IMR-90 (cell line): Measurements from ENCODE around the gene PIAS3. TPM values are rescaled to one million over a fixed set of nuclear protein-coding genes. Genes with fewer than 3 reads are reported as not detected.

ENCODE experiments used
- ATAC-seq: fragments of 200-7000 bp; cut with Tn5 transposase; 2 replicates; pipeline ENCODE4 v1.9.1; 2020; ENCODE audit warnings: low read depth, mild to moderate bottlenecking, moderate library complexity
- BruUV-seq: library from RNA; stranded (reverse); fragments of 400-500 nt; replicated peaks from 2 replicates; lab custom pipeline; 2021; lab: Mats Ljungman, UMichigan
- CTCF ChIA-PET: fragments of 300-600 bp; formaldehyde crosslinking; extraction: SDS; loops from one replicate; lab custom pipeline; 2021; ENCODE audit warnings: antibody characterized with exemption; lab: Yijun Ruan, JAX
- POLR2A ChIA-PET: fragments of 300-600 bp; sonication (Branson Sonifier 250); formaldehyde crosslinking; loops from one replicate; lab custom pipeline; 2022; ENCODE audit warnings: antibody characterized with exemption; ENCODE audit not compliant: unreplicated experiment; lab: Charles Lee
- DNase-seq: peaks from one replicate; pipeline ENCODE4 v3.0.0; 2013
- H2AFZ ChIP-seq: replicated peaks from 2 replicates; pipeline ENCODE3; 2013; ENCODE audit warnings: low read length, mild to moderate bottlenecking; ENCODE audit not compliant: poor library complexity
- H2AK5ac ChIP-seq: 2 replicates; pipeline ENCODE4 v1.6.1; 2013; ENCODE audit warnings: low read depth, low read length, inconsistent platforms
- H2AK9ac ChIP-seq: replicated peaks from 2 replicates; pipeline ENCODE3; 2013; ENCODE audit warnings: mild to moderate bottlenecking, low read depth, low read length, moderate library complexity; ENCODE audit not compliant: poor library complexity
- H2BK120ac ChIP-seq: 2 replicates; pipeline ENCODE4 v1.6.1; 2013; ENCODE audit warnings: low read depth, low read length, inconsistent platforms
- H2BK15ac ChIP-seq: 3 replicates; pipeline ENCODE4 v1.6.1; 2013; ENCODE audit warnings: low read depth, low read length, inconsistent platforms
- H2BK20ac ChIP-seq: 2 replicates; pipeline ENCODE4 v1.6.1; 2013; ENCODE audit warnings: low read depth, mild to moderate bottlenecking, inconsistent platforms, low read length, moderate library complexity
- H2BK5ac ChIP-seq: 2 replicates; pipeline ENCODE4 v1.6.1; 2013; ENCODE audit warnings: mild to moderate bottlenecking, low read depth, low read length, inconsistent platforms; ENCODE audit not compliant: poor library complexity, severe bottlenecking
- H3K14ac ChIP-seq: replicated peaks from 2 replicates; pipeline ENCODE4 v1.6.1; 2013; ENCODE audit warnings: low read depth, low read length, inconsistent platforms
- H3K18ac ChIP-seq: 2 replicates; pipeline ENCODE4 v1.6.1; 2013; ENCODE audit warnings: low read depth, low read length, control low read depth
- H3K23ac ChIP-seq: 2 replicates; pipeline ENCODE4 v1.6.1; 2013; ENCODE audit warnings: low read depth, low read length, inconsistent platforms
- H3K27ac ChIP-seq: 2 replicates; pipeline ENCODE4 v1.5.1; 2013; ENCODE audit warnings: mild to moderate bottlenecking, control low read depth, low read length; ENCODE audit not compliant: insufficient read depth
- H3K27me3 ChIP-seq: 2 replicates; pipeline ENCODE4 v1.6.1; 2013; ENCODE audit warnings: low read length; ENCODE audit not compliant: control insufficient read depth, insufficient read depth
- H3K36me3 ChIP-seq: 2 replicates; pipeline ENCODE4 v1.6.1; 2013; ENCODE audit warnings: low read length, mixed read lengths; ENCODE audit not compliant: control insufficient read depth, insufficient read depth
- H3K4ac ChIP-seq: 2 replicates; pipeline ENCODE4 v1.6.1; 2013; ENCODE audit warnings: low read depth, low read length, inconsistent platforms
- H3K4me1 ChIP-seq: 2 replicates; pipeline ENCODE4 v1.6.1; 2013; ENCODE audit warnings: low read length, mixed read lengths; ENCODE audit not compliant: control insufficient read depth, insufficient read depth
- H3K4me2 ChIP-seq: 2 replicates; pipeline ENCODE4 v1.6.1; 2013; ENCODE audit warnings: low read depth, mild to moderate bottlenecking, control low read depth, low read length, moderate library complexity
- H3K4me3 ChIP-seq: 2 replicates; pipeline ENCODE4 v1.5.1; 2013; ENCODE audit warnings: low read depth, mild to moderate bottlenecking, control low read depth, low read length, moderate library complexity; ENCODE audit not compliant: insufficient read depth
- H3K56ac ChIP-seq: 2 replicates; pipeline ENCODE4 v1.6.1; 2013; ENCODE audit warnings: low read length, inconsistent platforms; ENCODE audit not compliant: insufficient read depth; ENCODE audit errors: extremely low read depth
- H3K79me1 ChIP-seq, 2 experiments: 2 replicates each; pipeline ENCODE4 v1.6.1; 2013; ENCODE audit warnings: low read length in 2 of 2, inconsistent platforms in 1 of 2, low read depth in 1 of 2
- H3K9ac ChIP-seq: 2 replicates; pipeline ENCODE4 v1.6.1; 2013; ENCODE audit warnings: low read depth, low read length, control low read depth
- H3K9me1 ChIP-seq: 2 replicates; pipeline ENCODE4 v1.6.1; 2013; ENCODE audit warnings: low read length, inconsistent platforms; ENCODE audit not compliant: insufficient read depth
- H3K9me3 ChIP-seq: 2 replicates; pipeline ENCODE4 v1.6.1; 2013; ENCODE audit warnings: low read length; ENCODE audit not compliant: control insufficient read depth, insufficient read depth
- H4K20me1 ChIP-seq: 2 replicates; pipeline ENCODE4 v1.6.1; 2013; ENCODE audit warnings: low read length, inconsistent platforms; ENCODE audit not compliant: insufficient read depth
- H4K5ac ChIP-seq: 2 replicates; pipeline ENCODE4 v1.6.1; 2013; ENCODE audit warnings: mild to moderate bottlenecking, low read depth, low read length, control low read depth
- H4K8ac ChIP-seq, 2 experiments: 2 replicates each; pipeline ENCODE4 v1.6.1; 2013; ENCODE audit warnings: low read depth in 2 of 2, low read length in 2 of 2, control low read depth in 1 of 2, inconsistent platforms in 1 of 2
- H4K91ac ChIP-seq: 2 replicates; pipeline ENCODE4 v1.6.1; 2013; ENCODE audit warnings: low read depth, low read length, inconsistent platforms; ENCODE audit not compliant: insufficient read depth
- BHLHE40 ChIP-seq: fragments of 150-350 bp; IDR thresholded peaks from 2 replicates; pipeline ENCODE4 v1.6.1; 2016; ENCODE audit warnings: mild to moderate bottlenecking, low read depth, low read length
- CEBPB ChIP-seq: IDR thresholded peaks from 2 replicates; pipeline ENCODE4 v1.6.1; 2012; ENCODE audit warnings: low read depth, low read length, improper control_type of control experiment
- CHD1 ChIP-seq: IDR thresholded peaks from 2 replicates; pipeline ENCODE4 v1.6.1; 2012; ENCODE audit warnings: low read depth, low read length, improper control_type of control experiment
- CTCF ChIP-seq: conservative IDR thresholded peaks from 2 replicates; pipeline ENCODE4 v1.5.1; 2012; ENCODE audit warnings: mild to moderate bottlenecking, low read depth, low read length, improper control_type of control experiment
- ELK1 ChIP-seq: fragments of 150-350 bp; IDR thresholded peaks from 2 replicates; pipeline ENCODE4 v1.6.1; 2016; ENCODE audit warnings: low read depth, mild to moderate bottlenecking, low read length, moderate library complexity, borderline replicate concordance
- FOS ChIP-seq: fragments of 150-350 bp; IDR thresholded peaks from 2 replicates; pipeline ENCODE4 v1.6.1; 2016; ENCODE audit warnings: low read depth, low read length
- MAFK ChIP-seq: IDR thresholded peaks from 2 replicates; pipeline ENCODE4 v1.6.1; 2012; ENCODE audit warnings: low read depth, low read length, improper control_type of control experiment
- MAZ ChIP-seq: IDR thresholded peaks from 2 replicates; pipeline ENCODE4 v1.6.1; 2012; ENCODE audit warnings: low read depth, mild to moderate bottlenecking, low read length, improper control_type of control experiment, moderate library complexity, borderline replicate concordance
- MXI1 ChIP-seq: IDR thresholded peaks from 2 replicates; pipeline ENCODE4 v1.6.1; 2012; ENCODE audit warnings: low read depth, mild to moderate bottlenecking, low read length, moderate library complexity, borderline replicate concordance
- NFE2L2 ChIP-seq: fragments of 150-350 bp; IDR thresholded peaks from 2 replicates; pipeline ENCODE4 v1.6.1; 2016; ENCODE audit warnings: low read depth, mild to moderate bottlenecking, low read length
- POLR2A ChIP-seq: IDR thresholded peaks from 2 replicates; pipeline ENCODE4 v1.6.1; 2012; ENCODE audit warnings: mild to moderate bottlenecking, low read depth, low read length
- RAD21 ChIP-seq: IDR thresholded peaks from 2 replicates; pipeline ENCODE4 v1.6.1; 2012; ENCODE audit warnings: low read length, improper control_type of control experiment
- RCOR1 ChIP-seq: IDR thresholded peaks from 2 replicates; pipeline ENCODE4 v1.6.1; 2012; ENCODE audit warnings: mild to moderate bottlenecking, low read length, improper control_type of control experiment; ENCODE audit not compliant: insufficient replicate concordance
- RFX5 ChIP-seq: IDR thresholded peaks from 2 replicates; pipeline ENCODE4 v1.8.0; 2012; ENCODE audit warnings: low read depth, mild to moderate bottlenecking, low read length, moderate library complexity
- SMC3 ChIP-seq: fragments of 150-350 bp; IDR thresholded peaks from 2 replicates; pipeline ENCODE4 v1.6.1; 2016; ENCODE audit warnings: low read depth, mild to moderate bottlenecking, antibody characterized with exemption, low read length, moderate library complexity
- USF2 ChIP-seq: fragments of 150-350 bp; IDR thresholded peaks from 2 replicates; pipeline ENCODE4 v1.6.1; 2017; ENCODE audit warnings: mild to moderate bottlenecking, antibody characterized with exemption, low read length, low read depth
- WGBS, 2 experiments: methylation state at CpG; one replicate each; pipeline versions ENCODE4 v1.1.5 to v1.1.7; 2013; ENCODE audit warnings: missing lambda C conversion rate in 2 of 2; ENCODE audit not compliant: insufficient read length in 1 of 2; ENCODE audit errors: extremely low coverage in 2 of 2; 5-methylcytosine and 5-hydroxymethylcytosine counted together
- dilution Hi-C: fragments of 300-500 bp; cut with HindIII; formaldehyde crosslinking; loops from one replicate; pipeline ENCODE4 v1.14.3; 2018; ENCODE audit warnings: low sequenced_read_pairs; ENCODE audit not compliant: unreplicated experiment
- in situ Hi-C: fragments of 300-500 bp; cut with MboI; formaldehyde crosslinking; loops from 3 replicates; pipeline ENCODE4 v1.14.3; 2019; ENCODE audit warnings: low sequenced_read_pairs, inconsistent platforms, mixed read lengths
- intact Hi-C: fragments of 100-400 bp; cut with micrococcal nuclease; formaldehyde crosslinking; loops from 2 replicates; pipeline ENCODE4 v1.10.0; 2022
- polyA plus RNA-seq, 3 experiments: library from polyadenylated mRNA; depleted of rRNA; stranded (reverse); fragments of >200 nt; gene quantifications; 2 replicates each; pipeline ENCODE4 v1.2.3, GENCODE V29; 2012; ENCODE audit warnings: low replicate concordance in 1 of 3
- total RNA-seq: library from RNA; depleted of rRNA; stranded (reverse); fragments of >200 nt; gene quantifications from 2 replicates; pipeline ENCODE4 v1.2.3, GENCODE V29; 2012

PIAS3 gene
- total and polyA plus RNA-seq, 2 of the 4 experiments (the other 2 are of a cell fraction), result 11.1 to 53.7 TPM

GRCh38 chr1:145806844-145807243, 52.0 kb downstream of the PIAS3 start:
- H4K8ac ChIP-seq, result no peak overlapping the region
- peaks cover 6% of the 10 kb centered on the region; the same call in 1 of the 2 replicates for H3K9me1 ChIP-seq
- no peaks in the 10 kb centered on the region for H3K27me3 ChIP-seq
- no peak overlapping the region for H2BK5ac ChIP-seq
- in situ Hi-C loops (no loop called here), dilution Hi-C loops (no loop called here), intact Hi-C loops (no loop called here)
- H3K27ac ChIP-seq, result no peak overlapping the region
- H3K9ac ChIP-seq, result no peak overlapping the region
- no peak overlapping the region for H2AFZ ChIP-seq
- peaks cover 7% of the 10 kb centered on the region for H3K4me1 ChIP-seq
- ATAC-seq (no peak), DNase-seq (no peak)
- no peak overlapping the region for H3K4me3 ChIP-seq
- peaks cover 11 to 43% of the 10 kb centered on the region in 2 experiments for H3K79me1 ChIP-seq
- TF ChIP-seq MAZ (no peak), CTCF (no peak), RCOR1 (no peak), BHLHE40 (no peak), FOS (no peak), USF2 (no peak), RFX5 (no peak), POLR2A (no peak), NFE2L2 (no peak), RAD21 (no peak), CHD1 (no peak), MXI1 (no peak), MAFK (no peak), ELK1 (no peak), CEBPB (no peak), SMC3 (no peak)
- no peak overlapping the region for H4K5ac ChIP-seq
- H2AK9ac ChIP-seq, result no peak overlapping the region
- no peak overlapping the region for H3K18ac ChIP-seq
- peaks cover 57% of the 10 kb centered on the region for H4K20me1 ChIP-seq
- no peaks in the 10 kb centered on the region for H3K9me3 ChIP-seq
- H3K36me3 ChIP-seq, result no peaks in the 10 kb centered on the region
- no peak overlapping the region for H3K23ac ChIP-seq
- no peak overlapping the region for H3K4me2 ChIP-seq
- WGBS, 2 experiments, result no CpG with 5 or more reads among the region's 7 CpGs
- no peak overlapping the region for H3K56ac ChIP-seq
- H4K91ac ChIP-seq, result no peak overlapping the region
- POLR2A ChIA-PET, result no interaction called here
- BruUV-seq, result no TSS peak
- H2BK15ac ChIP-seq, result no peak overlapping the region
- H3K14ac ChIP-seq, result no peak overlapping the region
- H2BK120ac ChIP-seq, result no peak overlapping the region
- H2AK5ac ChIP-seq, result no peak overlapping the region
- no peak overlapping the region for H2BK20ac ChIP-seq
- no peak overlapping the region for H3K4ac ChIP-seq
- CTCF ChIA-PET, result no interaction called here
